Stimulated activated CD8-positive, alpha-beta memory T cell treated with anti-CD3 and anti-CD28 coated beads, Interleukin-15, amount 100 ng/mL, for 1 hour (primary cell): ENCODE measurements around the gene NPAS3.

Experiments used
- DNase-seq: peaks from one replicate; pipeline ENCODE4 v3.0.0-alpha.2; 2020; ENCODE audit warnings: low read depth

Gene NPAS3

DNA sequence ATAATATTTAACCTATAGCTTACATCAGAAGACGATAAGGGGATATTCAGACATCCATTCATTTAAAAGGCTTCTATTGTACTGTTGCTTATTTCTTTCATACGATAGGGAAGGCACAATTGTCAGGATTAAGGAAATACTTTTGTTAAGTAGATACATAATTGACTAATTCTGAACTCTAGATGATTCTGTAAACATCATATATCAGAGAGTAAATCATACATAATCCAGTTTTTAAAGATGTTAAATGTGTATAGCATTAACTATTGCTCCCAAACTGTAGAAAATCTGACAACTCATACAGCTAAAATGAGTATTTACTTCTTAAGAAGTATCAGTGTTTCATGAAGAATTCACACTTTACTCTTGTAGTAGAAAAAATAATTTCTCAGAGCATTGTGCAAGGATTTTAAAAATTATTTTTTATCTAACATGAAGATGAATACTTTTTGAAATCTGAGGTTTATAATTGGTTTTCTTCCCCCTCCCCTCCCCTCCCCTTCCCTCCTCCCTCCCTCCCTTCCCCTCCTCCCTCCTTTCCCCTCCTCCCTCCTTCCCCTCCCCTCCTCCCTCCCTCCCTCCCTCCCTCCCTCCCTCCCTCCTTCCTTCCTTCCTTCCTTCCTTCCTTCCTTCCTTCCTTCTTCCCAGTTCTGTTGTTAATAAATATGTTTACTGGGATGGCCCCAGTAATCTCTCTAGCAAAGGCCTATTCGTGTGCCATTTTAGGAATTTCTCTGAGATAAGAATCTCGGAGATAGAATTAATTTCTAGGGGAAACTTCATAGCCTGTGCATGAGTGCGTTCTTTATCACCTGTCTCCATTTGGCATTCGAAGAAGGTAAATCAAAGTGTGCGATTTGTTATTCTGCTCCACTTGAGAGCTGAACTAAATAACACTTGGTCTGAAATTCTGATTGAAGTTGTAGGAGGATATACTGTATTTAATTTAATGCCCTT is 2.3 kb downstream of the NPAS3 start:
- DNase-seq, result no peak

DNA sequence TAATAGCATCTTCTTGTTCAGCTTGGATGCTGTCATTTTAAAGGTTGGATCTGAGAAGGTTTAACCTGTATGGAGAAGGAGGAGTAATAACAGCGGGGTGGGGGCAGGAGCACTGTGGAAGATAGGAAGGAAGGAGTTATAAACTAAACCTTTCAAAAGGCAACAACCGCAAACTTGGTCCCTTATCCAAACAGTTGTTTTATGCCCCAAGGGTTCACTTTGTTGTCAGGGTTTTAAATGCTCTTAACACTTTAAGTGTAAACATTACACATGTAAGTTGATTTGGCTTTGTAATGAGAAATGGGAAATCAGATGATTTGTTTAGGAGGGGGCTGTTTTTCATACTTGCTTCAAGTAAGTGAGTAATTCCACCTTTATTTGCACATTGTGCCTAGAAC is 3.0 kb downstream of the NPAS3 start:
- DNase-seq, result no peak

DNA sequence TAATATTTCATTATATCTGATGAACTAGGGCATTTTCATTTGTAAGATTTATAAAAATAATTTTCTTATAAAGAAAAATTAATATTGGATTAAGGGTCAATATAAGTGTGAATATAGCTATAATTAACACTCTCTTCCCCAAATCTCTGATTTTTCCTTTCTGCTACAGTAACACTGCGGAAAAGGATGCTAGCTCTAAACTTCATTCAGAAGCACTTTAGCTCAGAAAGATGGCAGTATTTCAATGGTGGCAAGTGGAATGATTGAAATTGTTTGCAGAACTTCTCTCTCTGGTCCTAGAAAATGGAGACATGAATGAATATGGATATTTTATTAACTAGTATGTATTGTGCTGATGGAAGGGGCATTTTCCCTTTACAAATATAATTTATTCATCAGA is 8.4 kb downstream of the NPAS3 start:
- DNase-seq, result no peak

DNA sequence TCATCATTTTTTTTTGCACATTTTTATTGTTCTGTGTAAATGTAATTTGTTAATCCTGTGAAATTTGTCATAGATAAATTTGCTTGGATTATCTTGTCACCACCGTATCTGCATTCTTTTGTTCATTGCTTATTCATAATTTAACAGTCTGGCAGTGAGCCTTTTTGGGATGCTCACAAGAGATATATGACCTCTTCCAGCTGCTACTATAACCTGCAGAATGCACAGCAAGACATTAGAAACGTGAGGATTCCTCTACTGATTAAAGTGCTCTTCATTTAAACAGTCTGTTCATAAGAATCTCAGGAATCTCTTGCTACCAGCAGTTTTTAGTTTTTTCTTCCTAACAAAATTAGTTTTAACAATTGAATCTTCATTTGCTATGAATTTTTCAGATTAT is 9.1 kb downstream of the NPAS3 start:
- no peak for DNase-seq

DNA sequence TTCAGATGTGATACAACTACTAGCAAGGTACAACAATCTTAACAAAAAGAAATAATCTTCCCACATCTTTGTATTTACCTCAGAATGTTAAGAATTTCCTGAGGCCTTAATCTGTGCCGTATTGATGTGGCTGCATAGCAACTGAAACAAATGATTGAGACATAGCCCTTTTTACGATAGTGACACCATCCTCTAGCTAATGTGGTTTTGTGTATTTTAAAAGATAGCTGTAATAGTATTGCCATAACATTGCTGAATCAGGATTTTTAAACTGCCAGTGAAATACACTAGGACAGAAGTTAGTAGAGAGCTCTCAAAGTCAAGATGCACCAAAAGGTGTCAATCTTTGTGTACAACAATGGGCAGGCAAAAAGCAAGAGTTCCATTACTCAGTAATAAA is 11.9 kb downstream of the NPAS3 start:
- DNase-seq, result no peak

DNA sequence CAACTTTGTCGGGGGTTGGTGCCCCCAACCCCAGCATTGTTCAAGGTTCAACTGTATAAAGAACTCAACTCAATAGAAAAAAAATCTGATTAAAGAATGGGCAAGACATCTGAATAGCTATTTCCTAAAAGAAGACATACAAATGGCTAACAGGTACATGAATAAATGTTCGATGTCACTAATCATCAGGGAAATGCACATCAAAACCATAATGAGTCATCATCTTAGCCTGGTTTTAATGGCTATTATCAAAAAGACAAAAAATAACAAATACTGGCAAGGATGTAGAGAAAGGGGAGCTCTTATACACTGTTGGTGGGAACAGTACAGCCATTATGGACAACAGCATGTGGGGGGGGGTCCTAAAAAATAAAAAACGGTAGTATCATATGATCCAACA is 28.7 kb downstream of the NPAS3 start:
- no peak for DNase-seq

DNA sequence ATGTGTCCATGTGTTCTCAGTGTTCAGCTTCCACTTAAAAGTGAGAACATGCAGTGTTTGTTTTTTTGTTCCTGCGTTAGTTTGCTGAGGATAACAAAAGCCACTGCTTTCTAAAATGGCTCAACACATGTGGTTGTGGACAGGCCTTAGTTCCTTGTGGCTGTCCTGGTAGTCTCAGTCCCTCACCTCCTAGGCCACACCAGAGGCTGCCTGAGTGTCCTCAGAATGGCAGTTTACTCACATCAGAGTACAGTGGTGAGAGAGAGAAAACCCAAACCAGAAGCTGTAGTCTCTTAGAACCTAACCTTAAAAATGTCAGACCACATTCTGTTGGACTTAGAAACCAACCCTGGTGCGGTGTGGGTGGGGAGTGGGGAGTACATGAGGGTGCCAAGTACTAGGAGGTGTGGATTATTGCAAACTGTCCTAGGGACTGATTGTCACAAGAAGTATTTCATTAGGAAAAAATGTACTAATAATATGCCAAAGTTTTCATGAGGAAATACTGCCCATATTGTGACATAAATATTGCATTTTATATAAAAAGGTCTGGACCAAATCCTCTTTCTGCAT is 30.4 kb downstream of the NPAS3 start:
- no peak for DNase-seq

DNA sequence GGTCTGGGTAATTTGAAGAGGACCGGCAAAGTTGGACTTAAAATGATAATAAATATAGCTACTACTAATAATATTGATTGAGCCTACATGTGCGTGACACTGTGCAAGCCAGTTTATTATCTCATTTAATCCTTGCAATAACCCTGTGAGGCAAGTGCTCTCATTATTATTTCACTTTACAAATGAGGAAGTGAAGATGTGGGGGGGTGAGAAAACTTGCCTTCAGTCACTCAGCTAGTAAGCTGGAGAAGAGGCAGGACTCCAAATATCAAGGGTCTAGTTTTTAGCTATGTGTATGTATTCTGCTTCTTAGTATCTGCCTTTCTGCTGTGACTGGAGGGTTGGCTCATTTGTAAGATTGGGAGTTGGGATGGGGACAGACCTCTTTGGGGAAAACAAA is 39.2 kb downstream of the NPAS3 start:
- DNase-seq, result no peak

DNA sequence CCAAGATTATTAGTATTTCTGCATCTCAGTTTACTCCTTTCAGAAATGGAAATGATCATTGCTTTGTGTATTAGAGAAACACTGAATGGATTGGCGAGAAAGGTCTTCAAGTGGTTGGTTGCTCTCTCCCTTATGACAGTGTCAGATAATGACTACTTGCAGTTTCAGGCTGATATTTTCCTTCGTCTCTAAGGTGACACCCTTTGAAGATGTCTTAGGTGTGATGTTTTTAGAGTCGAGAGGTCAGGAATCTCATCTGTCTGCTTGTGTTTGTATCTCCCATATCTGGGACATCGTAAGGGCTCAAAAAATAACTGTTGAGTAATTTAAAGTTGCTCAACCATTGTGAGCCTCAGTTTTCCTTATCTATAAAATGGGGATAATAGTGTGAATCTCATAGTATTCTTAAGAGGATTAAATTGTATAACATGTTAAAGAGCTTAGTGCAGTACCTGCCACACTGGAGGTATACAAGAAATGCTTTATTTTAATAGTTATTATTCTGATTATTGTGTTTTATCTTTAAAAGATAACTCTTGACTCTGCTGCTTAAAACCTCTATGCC is 40.1 kb downstream of the NPAS3 start:
- DNase-seq, result no peak

DNA sequence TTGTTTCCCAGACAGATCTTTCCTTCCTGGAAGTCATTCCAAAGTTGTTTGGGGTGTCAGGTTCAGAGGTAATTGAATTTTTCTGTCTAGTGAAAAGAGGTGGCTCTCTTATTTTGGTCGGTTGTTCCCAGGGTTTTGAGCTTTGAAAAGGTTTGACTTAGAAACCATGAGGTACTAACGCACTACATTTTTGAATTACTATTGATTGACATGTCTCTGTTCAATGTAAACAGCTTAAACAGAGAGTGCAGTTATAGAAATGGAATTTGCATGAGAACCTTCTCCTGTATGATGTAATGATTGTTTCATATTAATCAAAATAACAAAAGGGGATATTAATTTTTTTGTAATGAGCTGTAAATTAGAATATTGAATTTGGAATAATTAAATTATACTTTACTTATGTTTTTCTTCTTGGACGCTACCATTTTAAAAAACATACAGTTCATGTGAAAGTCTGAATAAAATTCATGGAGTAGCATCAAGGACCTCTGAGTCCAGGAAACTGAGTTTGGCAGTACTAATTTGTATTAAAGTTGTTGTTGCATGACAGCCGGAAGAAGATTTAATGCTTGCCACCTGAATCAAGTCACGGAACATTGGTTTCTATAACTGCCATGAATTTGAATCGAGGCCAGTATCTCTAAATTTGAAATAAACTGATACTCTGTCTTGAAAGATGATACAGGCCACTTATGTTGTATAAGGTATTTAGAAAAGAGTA is 41.7 kb downstream of the NPAS3 start:
- no peak for DNase-seq

DNA sequence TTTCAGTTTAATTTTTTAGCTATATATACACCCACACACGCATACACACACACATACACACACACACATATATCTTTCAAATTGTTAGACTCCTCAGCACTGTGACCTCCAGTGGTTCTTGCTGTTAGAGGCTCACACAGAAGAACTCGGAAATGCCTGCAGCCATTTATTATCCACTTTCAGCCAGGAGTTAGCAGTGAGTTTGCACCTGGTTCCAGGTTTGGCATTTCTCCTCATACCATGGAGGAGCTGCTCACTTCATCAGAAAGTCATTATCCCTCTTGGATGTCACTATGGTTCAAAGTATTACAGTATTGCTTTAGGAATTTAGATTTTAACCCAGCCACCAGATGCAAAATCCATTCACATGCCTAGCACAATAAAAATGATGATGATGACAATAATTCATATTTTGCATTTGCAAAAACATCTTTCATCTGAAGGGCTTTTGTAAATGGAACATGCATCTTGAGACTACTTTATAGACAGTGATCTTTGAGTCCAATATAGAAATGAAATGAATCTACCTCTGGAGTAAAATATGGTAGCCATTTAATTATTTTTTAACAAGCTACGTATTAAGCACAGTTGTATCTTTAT is 42.3 kb downstream of the NPAS3 start:
- no peak for DNase-seq

DNA sequence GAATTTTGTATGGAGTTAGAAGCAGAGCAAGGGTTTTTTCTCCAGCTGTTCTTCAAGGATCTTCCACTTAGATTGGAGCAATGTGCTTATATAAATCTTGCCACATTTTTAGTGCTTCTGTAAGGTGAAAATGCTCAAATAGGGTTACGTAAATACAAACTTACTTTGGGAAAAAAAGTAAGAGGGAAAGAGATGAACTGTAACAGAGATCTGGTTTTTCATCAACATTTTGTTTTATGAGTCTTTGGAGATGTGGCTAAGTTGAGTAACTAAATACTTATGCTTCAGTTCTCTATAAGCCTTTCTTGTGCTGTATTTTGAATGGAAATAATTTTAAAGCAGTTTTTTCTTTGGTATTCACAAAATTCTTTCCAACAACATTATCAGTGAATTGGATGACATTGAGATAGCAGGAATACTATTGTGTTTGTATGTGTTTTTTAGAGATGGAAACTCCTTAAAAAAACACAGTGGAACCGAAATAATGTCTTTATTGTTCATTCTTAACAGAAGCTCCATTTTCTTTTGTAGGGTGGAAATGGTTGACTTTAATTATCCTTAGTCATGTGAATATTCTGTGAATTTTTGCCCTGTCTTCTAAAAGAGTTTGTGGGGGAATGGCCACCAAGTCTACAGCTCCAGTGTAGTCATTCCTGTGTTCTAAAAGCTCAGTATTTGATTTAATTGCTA is 45.7 kb downstream of the NPAS3 start:
- DNase-seq, result no peak

DNA sequence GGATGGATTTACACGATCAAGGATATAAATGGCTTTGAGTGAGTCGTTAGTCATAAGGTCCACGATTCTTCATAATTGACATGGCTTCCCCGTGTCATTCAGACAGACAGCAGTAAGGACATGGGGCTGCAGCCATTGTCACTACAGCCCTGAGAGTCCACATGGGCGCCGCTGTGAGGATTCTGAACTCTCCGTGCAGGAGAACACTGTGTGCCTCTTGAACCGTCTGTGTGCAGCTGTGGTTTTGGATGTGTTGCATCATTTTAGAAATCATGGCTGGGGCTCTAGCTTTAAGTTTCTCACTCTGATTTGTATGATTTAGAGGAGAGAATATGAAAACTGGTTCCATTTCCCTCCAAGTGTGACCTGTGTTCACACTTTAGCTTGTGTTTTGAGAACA is 47.2 kb downstream of the NPAS3 start:
- DNase-seq, result no peak

DNA sequence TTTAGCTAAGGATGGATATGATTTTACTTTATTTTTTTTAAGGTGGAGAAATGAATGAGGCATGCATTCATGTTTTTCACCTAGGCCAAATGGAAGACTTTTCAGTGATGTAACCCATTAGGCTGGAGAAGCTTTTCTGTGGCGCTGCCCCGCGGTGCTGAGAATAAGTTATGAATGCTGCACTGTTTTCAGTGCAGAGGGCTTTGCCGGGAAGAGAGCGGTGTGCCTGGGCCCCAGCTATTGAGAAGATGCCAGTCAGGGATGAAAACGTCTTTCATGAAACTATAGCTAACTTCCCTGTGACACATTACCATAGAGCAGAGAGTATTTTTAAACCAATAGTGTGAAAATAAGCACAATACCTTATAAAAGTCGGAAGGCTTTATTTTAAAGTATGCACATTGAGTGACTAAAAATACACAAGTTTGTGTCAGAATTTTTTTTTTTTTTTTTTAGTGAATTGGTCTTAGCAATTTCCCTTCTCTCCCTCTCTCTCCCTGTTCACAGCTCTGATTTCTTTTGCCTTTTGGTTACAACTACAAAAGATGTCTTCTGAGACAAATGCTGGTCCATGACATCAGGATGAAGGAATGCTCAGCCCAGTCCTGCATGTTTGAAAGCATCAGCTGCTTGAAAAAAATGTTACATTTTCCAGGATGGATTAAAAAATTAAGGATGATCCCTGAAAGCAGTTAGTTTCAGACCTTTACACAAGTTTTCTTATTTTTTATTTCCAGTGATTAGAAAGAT is 48.3 kb downstream of the NPAS3 start:
- DNase-seq, result no peak

DNA sequence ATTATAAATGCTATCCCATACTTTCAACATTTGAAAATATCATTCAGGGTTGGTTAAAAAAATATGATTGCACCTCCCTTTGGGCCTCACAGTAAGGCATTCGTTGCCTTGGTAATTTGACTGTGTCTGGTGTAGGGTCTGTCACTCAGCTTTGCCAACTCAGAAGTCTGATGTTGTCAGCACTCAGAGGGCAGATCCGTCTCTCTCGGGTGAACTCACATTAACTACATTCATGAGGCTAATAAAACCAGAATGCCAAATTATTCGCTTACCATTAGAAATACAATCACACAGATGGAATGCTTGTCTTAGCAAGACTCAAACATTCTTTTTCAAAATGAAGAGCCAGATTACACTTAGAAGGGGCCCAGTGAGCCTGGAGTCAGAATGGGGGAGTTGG is 53.0 kb downstream of the NPAS3 start:
- no peak for DNase-seq

DNA sequence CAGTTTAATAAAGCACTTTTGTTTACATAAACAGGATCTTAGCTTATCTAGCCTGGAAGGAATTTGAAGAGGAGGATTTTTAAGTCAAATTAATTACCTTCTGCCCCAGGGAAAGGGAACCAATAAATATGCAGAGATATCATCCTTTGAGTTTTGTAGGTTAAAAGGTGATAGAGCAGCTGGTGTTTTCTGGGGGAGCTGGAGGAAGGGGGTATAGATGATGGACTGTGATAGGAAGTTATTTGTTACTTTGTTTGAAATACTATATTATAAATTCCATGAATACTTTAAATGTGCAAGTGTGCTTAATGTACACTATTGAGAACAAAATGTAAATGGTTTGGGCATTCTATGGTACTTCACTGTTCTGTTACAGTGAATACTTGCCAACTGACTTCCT is 55.2 kb downstream of the NPAS3 start:
- DNase-seq, result no peak

DNA sequence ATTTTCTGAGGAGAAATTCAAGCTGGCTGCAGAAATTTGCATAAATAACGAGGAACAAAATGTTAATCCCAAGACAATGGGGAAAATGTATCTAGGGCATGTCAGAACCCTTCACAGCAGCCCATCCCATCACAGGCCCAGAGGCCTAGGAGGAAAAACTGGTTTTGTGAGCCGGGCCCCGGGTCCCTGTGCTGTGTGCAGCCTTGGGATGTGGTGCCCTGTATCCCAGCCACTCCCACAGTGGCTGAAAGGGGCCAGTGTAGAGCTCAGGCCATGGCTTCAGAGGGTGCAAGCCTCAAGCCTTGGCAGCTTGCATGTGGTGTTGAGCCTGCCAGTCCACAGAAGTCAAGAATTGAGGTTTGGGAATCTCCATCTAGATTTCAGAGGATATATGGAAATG is 57.7 kb downstream of the NPAS3 start:
- no peak for DNase-seq

DNA sequence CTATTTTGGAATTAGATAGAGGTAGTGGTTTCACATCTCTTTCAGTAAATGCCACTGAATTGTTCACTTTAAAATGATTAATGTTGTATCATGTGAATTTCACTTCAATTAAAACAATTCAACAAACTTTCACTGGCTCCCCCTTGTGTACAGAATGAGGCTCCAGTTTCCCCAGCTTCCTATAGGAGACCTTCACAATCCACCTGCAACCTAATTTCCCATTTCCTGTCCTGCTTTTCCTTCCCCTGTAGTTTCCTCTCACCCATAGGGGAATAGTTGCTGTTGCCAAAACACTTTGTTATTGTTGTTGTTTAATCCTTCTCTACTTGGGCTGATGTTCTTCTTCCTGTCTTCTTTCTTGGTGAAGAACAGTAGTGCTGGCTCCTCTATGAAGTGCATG is 59.8 kb downstream of the NPAS3 start:
- no peak for DNase-seq

DNA sequence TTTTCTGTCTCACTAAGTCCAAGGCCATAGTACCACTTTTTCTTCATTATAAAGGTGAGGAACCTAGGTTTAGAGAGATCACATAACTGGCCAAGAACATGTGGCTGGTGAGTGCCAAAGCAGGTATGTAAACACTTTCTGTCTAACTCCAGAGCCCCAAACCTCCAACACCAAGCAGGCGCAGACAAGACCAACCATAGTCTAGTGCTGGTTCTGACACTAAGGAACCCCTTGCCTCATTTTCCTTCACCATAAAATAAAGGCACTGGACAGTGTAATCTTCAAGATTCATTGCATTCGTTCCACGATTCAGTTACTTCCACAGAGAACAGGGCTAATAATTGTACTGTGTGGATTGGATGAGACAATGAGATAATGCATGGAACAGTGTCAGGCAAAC is 71.0 kb downstream of the NPAS3 start:
- no peak for DNase-seq

DNA sequence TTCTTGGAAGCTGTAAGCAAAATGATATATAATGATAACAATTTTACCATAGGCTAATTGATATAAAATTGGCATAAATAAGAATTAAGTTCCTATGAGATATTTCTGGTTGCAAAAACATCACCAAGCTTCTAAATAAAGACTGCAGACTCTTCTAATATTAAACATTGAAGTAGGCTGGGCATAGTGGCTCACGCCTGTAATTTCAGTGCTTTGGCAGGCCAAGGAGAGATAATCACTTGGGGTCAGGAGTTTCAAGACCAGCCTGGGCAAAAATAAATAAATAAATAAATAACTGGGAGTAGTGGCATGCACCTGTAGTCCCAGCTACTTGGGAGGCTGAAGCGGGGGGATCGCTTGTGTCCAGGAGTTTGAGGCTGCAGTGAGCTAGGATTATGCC is 71.8 kb downstream of the NPAS3 start:
- DNase-seq, result no peak

DNA sequence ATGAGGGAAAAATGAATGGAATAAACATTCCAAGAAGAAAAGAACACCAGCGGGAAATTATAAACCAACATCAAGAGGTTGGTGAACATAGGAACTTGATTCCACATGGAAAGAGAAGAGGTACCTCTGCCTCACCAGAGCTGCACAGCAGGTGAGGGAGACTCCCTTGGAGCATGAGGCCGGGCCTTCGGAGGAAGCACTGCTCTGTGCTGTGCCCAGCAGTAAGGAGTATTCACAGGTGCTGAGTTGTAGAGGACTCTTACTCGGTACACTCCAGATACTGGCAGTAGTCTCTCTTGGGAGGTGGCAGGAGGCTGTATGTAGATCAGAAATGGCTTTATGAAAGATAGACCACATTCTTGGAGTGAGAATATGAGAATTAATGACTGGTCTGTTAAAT is 76.0 kb downstream of the NPAS3 start:
- no peak for DNase-seq
